Measurements from ENCODE around the gene KCNB1.

The KCNB1 gene

DNA sequence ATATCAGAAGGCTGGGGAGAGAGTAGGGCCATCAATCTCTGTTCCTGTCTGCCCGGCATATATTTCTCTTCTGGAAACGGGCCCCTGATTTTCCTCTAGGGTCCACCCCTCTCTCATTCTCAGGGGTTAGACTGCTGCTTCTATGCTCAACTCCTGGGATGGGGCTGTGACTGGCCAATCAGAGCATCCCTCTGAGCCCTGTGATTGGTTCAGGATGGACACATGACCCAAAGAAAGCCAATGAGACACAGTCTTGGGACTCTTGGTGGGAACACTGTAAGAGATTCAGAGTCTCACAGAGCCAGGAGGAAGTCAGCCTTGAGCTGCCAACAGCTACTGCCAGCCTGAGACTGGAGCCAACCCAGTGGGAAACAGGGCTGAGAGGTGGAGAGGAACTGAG, 31.0 kb upstream of the KCNB1 start:
- ChIA-PET POLR2A (no interaction called here), CTCF (interaction anchor here (1.3 to 2.5 kb wide), 4 partner anchors 21 to 51 kb away, joined by 3 to 8 read pairs (median 5); no protein-coding TSS in a partner anchor)
- no peak for DNase-seq (ENCODE audit: extremely low spot score)
- TF ChIP-seq, protein P1, sequence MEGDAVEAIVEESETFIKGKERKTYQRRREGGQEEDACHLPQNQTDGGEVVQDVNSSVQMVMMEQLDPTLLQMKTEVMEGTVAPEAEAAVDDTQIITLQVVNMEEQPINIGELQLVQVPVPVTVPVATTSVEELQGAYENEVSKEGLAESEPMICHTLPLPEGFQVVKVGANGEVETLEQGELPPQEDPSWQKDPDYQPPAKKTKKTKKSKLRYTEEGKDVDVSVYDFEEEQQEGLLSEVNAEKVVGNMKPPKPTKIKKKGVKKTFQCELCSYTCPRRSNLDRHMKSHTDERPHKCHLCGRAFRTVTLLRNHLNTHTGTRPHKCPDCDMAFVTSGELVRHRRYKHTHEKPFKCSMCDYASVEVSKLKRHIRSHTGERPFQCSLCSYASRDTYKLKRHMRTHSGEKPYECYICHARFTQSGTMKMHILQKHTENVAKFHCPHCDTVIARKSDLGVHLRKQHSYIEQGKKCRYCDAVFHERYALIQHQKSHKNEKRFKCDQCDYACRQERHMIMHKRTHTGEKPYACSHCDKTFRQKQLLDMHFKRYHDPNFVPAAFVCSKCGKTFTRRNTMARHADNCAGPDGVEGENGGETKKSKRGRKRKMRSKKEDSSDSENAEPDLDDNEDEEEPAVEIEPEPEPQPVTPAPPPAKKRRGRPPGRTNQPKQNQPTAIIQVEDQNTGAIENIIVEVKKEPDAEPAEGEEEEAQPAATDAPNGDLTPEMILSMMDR (IDR thresholded peaks at IDR 0.05; ENCODE audit: control extremely low read depth, extremely low read depth, low read depth, missing control alignments) = no peak

DNA sequence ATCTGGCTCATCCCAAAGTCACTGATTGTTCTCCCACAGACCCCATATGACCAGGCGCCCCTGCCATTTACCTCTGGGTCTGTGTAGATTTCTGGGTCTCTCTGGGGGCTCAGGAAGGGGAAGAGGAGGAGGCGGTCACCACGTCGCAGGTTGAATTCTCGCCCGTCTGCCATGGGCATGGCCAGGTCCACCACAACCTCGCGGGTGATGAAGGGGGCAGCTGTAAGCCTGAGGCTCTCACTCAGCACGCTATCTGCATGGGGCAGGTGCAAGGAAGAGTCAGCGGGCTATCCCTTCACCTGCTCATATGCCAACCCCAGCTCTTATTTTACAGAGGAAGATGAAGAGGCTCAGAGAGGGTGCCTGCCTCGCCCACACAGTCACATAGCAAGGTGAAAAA, 30.5 kb upstream of the KCNB1 start:
- CTCF ChIA-PET = interaction anchor here (1.3 to 2.5 kb wide), 4 partner anchors 20 to 51 kb away, joined by 3 to 8 read pairs (median 4); no protein-coding TSS in a partner anchor

DNA sequence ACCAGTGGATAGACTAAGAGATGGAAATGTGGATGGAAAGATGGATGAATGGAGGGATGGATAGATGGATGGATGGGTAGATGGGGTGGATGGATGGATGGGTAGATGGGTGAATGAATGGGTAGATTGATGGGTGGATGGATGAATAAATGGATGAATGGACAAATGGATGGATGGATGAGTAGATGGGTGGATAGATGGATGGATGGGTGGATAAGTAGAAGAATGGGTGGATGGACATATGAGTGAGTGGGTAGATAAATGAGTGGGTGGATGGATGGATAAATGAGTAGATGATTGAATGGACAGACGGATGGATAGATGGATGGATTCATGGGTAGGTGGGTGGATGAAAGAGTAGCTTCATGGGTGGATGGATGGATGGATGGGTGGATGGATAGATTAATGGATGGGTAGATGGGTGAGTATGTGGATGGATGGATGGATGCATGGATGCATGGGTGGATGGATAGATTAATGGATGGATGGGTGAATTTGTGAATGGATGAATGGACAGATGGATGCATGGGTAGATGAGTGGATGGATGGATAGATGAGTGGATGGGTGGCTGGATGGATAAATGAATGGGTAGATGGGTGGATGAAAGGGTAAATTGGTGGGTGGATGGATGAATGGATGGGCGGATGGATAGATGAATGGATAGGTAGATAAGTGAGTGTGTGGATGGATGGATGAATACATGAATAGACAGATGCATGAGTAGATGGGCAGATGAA, 29.5 kb upstream of the KCNB1 start:
- TF ChIP-seq, protein P1 (IDR thresholded peaks at IDR 0.05; ENCODE audit: control extremely low read depth, extremely low read depth, low read depth, missing control alignments) = no peak
- ChIA-PET CTCF (interaction anchor here (1.5 to 1.8 kb wide), 2 partner anchors 22 to 30 kb away, joined by 3 to 5 read pairs; no protein-coding TSS in a partner anchor), POLR2A (no interaction called here)
- DNase-seq (ENCODE audit: extremely low spot score) = no peak

More for the DNA sequence above, 30.5 kb upstream of the KCNB1 start:
- DNase-seq (ENCODE audit: extremely low spot score) = no peak
- POLR2A ChIA-PET = no interaction called here
- TF ChIP-seq, protein P1 (IDR thresholded peaks at IDR 0.05; ENCODE audit: control extremely low read depth, extremely low read depth, low read depth, missing control alignments) = no peak

- ChIA-PET POLR2A (no interaction called here), CTCF (interaction anchor here (1.1 kb wide), 1 partner anchor 23 kb away, joined by 3 read pairs; no protein-coding TSS in a partner anchor)
- TF ChIP-seq, protein P1 (IDR thresholded peaks at IDR 0.05; ENCODE audit: control extremely low read depth, extremely low read depth, low read depth, missing control alignments) = no peak
- DNase-seq (ENCODE audit: extremely low spot score) = no peak
Measured at GRCh38 chr20:49510562-49511122, 28.2 kb upstream of the KCNB1 start.

DNA sequence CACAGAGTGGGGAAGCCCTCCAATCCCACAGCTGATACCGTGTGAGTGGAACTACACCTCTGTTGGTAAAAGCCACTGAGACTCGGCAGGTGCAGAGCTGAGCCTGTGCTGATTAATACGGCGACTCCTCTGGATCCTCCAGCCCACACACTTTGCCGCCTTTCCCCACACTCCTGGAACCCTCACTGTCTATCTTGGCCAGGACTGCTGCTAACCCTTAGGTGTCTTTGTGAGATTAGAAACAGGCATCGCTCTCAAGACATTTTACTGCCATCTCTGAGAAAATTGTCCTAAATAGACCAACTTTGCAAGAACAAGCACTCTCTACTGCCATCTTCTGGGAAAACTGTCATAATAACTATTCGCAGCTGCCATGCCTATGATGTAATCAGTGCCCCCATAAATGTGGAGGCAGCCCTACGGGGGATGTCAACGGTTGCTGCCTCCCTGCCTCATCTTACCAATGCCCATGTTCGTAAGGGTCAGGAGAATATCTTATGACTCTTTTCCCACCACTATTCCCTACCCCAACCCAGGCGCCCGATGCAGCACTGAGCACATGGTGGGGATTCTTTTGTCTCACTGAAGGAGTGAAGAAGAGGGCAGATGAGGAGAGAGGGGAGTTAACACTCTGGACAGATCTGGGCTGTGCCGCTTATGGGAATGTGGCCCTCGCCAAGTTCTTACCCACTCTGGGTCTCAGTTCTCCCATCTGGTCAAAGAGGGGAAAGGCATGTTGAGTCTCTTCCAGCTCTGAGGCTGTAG, 26.1 kb upstream of the KCNB1 start:
- TF ChIP-seq, protein P1 (IDR thresholded peaks at IDR 0.05; ENCODE audit: control extremely low read depth, extremely low read depth, low read depth, missing control alignments) = peak; percentile 36
- POLR2A ChIA-PET = interaction anchor here (0.5 kb wide), 1 partner anchor 1133 kb away, joined by 3 read pairs; no protein-coding TSS in a partner anchor
- CTCF ChIA-PET = interaction anchor here (0.6 to 1.9 kb wide), 9 partner anchors 8 to 177 kb away, joined by 4 to 6 read pairs (median 4); no protein-coding TSS in a partner anchor
- peak; percentile 61 for DNase-seq (ENCODE audit: extremely low spot score)
